ENCODE results near the gene HS2ST1. TPM values are rescaled to one million over a fixed set of nuclear protein-coding genes. Genes with fewer than 3 reads are reported as not detected.

Gene HS2ST1
- total and polyA plus RNA-seq, 11 donors, result 3.4 to 20.3 (median 13.6) TPM

DNA sequence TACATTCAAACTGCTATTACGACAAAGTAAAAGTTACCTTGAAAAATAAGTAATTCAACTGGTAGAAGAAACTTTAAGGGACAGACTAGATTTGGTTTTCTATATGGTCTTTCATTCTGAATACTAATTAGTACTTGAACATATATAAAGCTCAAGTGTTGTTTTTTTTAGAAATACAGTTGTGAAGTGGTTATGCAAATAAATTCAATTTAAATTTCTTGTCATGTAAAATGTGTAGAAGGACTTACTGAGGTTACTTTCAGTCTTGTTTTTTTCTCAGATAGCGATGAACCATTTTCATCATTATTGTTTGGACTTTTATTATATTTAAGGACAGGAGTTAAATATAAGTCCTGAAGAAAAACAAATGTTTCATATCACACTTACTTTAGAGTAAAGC lies 24.4 kb downstream of the HS2ST1 start:
- DNase-seq, result no peak
- ATAC-seq, result no peak
- Histone ChIP-seq H3K9me3 (no peaks in the 10 kb centered on the region), H3K27ac (no peak overlapping the region), H3K36me3 (no peaks in the 10 kb centered on the region), H3K27me3 (no peaks in the 10 kb centered on the region), H3K4me3 (no peak overlapping the region), H3K4me1 (peaks cover 0 to 9% (median 0%) of the 10 kb centered on the region in 12 donors)
- TF ChIP-seq, protein P1, sequence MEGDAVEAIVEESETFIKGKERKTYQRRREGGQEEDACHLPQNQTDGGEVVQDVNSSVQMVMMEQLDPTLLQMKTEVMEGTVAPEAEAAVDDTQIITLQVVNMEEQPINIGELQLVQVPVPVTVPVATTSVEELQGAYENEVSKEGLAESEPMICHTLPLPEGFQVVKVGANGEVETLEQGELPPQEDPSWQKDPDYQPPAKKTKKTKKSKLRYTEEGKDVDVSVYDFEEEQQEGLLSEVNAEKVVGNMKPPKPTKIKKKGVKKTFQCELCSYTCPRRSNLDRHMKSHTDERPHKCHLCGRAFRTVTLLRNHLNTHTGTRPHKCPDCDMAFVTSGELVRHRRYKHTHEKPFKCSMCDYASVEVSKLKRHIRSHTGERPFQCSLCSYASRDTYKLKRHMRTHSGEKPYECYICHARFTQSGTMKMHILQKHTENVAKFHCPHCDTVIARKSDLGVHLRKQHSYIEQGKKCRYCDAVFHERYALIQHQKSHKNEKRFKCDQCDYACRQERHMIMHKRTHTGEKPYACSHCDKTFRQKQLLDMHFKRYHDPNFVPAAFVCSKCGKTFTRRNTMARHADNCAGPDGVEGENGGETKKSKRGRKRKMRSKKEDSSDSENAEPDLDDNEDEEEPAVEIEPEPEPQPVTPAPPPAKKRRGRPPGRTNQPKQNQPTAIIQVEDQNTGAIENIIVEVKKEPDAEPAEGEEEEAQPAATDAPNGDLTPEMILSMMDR (IDR thresholded peaks at IDR 0.05), result no peak
- no peak for TF ChIP-seq POLR2A (IDR thresholded peaks at IDR 0.05)
- WGBS, 4 donors, result 96 to 100% (median 96%) methylated on average over 2 of the region's 2 CpGs
- intact Hi-C loops (cut with DNase I), result no loop called here

DNA sequence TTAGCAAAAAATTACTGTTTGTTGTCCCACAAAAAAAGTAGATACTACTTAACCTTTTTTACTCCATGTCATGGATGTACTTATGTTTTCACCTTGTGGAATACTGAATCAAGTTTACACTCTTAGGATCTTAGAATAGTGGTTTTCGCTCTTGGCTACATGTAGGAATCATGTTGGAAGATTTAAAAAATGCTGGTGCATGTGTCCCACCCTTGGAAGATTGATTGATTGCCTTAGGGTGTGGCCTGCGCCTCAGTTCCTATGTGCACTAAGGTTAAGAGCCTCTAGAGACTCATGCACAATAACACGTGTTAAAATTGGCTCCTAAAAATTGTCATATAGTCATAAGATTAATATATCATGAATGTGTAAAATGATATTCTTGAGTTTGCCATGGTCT lies 25.0 kb downstream of the HS2ST1 start:
- Histone ChIP-seq H3K4me1 (peaks cover 0 to 9% (median 0%) of the 10 kb centered on the region in 12 donors), H3K27ac (no peak overlapping the region), H3K36me3 (no peaks in the 10 kb centered on the region), H3K4me3 (no peak overlapping the region), H3K27me3 (no peaks in the 10 kb centered on the region), H3K9me3 (no peaks in the 10 kb centered on the region)
- no peak for ATAC-seq
- WGBS, 4 donors, result 77 to 88% (median 84%) methylated on average over 3 of the region's 3 CpGs
- intact Hi-C loops (cut with DNase I), result no loop called here
- no peak for TF ChIP-seq POLR2A (IDR thresholded peaks at IDR 0.05)
- no peak for DNase-seq

DNA sequence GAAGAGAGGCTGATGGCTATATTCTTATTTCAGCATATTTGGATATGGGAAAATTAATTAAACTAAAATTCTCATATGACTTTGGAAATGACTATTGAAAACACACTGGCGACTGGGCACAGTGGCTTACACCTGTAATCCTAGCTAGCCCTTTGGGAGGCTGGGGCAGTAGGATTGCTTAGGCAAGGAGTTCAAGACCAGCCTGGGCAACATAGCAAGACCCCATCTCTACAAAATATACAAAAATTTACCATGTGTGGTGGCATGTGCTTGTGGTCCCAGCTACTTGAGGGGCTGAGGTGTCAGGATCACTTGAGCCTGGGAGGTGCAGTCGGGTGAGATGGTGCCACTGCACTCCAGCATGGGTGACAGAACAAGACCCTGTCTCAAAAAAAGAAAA lies 26.2 kb downstream of the HS2ST1 start:
- H3K27ac ChIP-seq, result no peak overlapping the region
- intact Hi-C loops (cut with DNase I), result no loop called here
- ATAC-seq (no peak), DNase-seq (no peak)
- no peaks in the 10 kb centered on the region for H3K27me3 ChIP-seq
- no peak for TF ChIP-seq POLR2A (IDR thresholded peaks at IDR 0.05)
- TF ChIP-seq, protein P1 (IDR thresholded peaks at IDR 0.05), result no peak
- no peak overlapping the region for H3K4me3 ChIP-seq
- peaks cover 0 to 9% (median 0%) of the 10 kb centered on the region in 12 donors for H3K4me1 ChIP-seq
- 95 to 100% (median 97%) methylated on average over 2 of the region's 2 CpGs for WGBS, 4 donors
- no peaks in the 10 kb centered on the region for H3K36me3 ChIP-seq
- no peaks in the 10 kb centered on the region for H3K9me3 ChIP-seq

DNA sequence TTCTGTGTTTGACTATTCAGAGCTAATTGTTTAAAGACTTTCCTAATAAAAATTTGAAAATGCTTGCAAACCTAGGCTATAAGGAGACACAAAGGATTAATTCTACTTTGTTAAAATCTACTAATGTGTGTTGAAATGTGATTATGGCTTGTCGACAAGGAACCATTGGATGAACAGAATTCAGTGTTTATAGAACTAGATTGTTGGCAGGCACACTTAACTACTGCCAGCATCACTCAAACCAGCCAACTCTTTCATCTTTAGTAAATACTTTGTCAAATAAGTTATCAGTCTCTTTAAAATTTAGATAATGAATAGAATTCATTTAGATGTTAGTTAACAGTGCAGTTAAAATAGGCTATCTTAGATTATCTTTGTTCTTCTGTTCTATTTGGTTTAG lies 27.6 kb downstream of the HS2ST1 start:
- intact Hi-C loops (cut with DNase I), result no loop called here
- TF ChIP-seq POLR2A (IDR thresholded peaks at IDR 0.05), result no peak
- TF ChIP-seq, protein P1 (IDR thresholded peaks at IDR 0.05), result no peak
- H3K4me1 ChIP-seq, result peaks cover 0 to 9% (median 0%) of the 10 kb centered on the region in 12 donors
- no peak for ATAC-seq
- DNase-seq, result no peak
- no peaks in the 10 kb centered on the region for H3K36me3 ChIP-seq
- no peak overlapping the region for H3K4me3 ChIP-seq
- no peaks in the 10 kb centered on the region for H3K9me3 ChIP-seq
- H3K27ac ChIP-seq, result no peak overlapping the region
- no peaks in the 10 kb centered on the region for H3K27me3 ChIP-seq
- WGBS, 4 donors, result 38 to 56% (median 49%) methylated on average over 1 of the region's 1 CpG

DNA sequence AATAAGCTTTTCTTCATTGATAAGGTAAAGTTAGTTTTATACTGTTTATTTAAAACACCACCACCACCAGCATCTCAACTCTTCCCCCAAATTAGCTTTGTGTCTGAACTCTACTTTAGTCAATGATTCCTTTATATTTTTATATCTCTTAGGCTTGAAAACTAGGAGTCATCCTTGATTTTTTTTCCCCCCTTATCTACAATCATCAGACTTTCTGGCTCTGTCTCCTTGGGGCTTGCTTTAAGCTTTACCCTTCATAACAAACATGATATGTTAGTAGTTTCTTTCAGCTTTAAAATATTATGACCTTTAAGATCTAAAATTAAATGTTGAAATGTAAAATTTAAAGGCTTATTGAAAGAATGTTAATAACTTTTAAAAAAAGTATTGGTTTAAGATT lies 28.3 kb downstream of the HS2ST1 start:
- Histone ChIP-seq H3K27ac (no peak overlapping the region), H3K36me3 (no peaks in the 10 kb centered on the region), H3K27me3 (no peaks in the 10 kb centered on the region), H3K4me3 (no peak overlapping the region), H3K4me1 (peaks cover 0 to 9% (median 1%) of the 10 kb centered on the region in 12 donors), H3K9me3 (no peaks in the 10 kb centered on the region)
- DNase-seq (no peak), ATAC-seq (no peak)
- TF ChIP-seq, protein P1 (IDR thresholded peaks at IDR 0.05), result no peak
- TF ChIP-seq POLR2A (IDR thresholded peaks at IDR 0.05), result no peak
- intact Hi-C loops (cut with DNase I), result no loop called here
